Neural cell (in vitro differentiated cells): ENCODE data around the gene C1orf21.

Experiments used
- EP300 ChIP-seq: fragments of 450-650 bp; conservative IDR thresholded peaks from 2 replicates; pipeline ENCODE4 v1.6.1; 2014; ENCODE audit warnings: antibody characterized with exemption, mild to moderate bottlenecking, moderate library complexity; ENCODE audit not compliant: poor library complexity, severe bottlenecking
- EZH2 ChIP-seq: fragments of 200-600, 300-800 bp; shearing (Covaris generic), sonication (generic); IDR thresholded peaks from 2 replicates; pipeline ENCODE4 v1.6.1; 2014; ENCODE audit warnings: antibody characterized with exemption, low read length, borderline replicate concordance, mild to moderate bottlenecking; ENCODE audit not compliant: insufficient read depth, poor library complexity, severe bottlenecking
- POLR2AphosphoS5 ChIP-seq: IDR thresholded peaks from 2 replicates; pipeline ENCODE4 v1.6.1; 2012
- TF ChIP-seq, protein P1 (sequence below): fragments of 450-650 bp; IDR thresholded peaks from 2 replicates; pipeline ENCODE4 v1.5.1; 2014; ENCODE audit warnings: antibody characterized with exemption, mild to moderate bottlenecking, moderate library complexity; ENCODE audit not compliant: poor library complexity, severe bottlenecking
- TF ChIP-seq, protein P2 (sequence below): IDR thresholded peaks from 2 replicates; pipeline ENCODE4 v1.6.1; 2012; ENCODE audit warnings: borderline replicate concordance

DNA sequence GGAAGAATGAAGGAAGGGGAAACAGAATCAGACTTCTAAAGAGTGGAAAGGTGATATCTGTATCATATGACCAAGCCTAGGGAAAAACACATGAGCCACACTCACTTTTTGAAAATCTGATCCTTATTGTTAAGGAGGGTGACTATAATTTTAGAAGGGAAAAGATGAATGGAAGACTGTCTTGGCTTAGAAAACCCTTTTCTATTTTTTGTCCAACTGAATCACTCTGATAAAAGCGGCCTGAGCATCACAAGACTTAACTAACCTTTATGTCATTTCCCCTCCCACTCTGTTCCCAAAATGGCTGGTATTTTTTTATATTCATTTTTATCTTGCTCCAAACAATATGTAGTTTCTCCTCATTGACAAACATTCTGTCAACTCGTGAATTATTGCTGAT is 169.8 kb downstream of the C1orf21 start:
- TF ChIP-seq, protein P1, sequence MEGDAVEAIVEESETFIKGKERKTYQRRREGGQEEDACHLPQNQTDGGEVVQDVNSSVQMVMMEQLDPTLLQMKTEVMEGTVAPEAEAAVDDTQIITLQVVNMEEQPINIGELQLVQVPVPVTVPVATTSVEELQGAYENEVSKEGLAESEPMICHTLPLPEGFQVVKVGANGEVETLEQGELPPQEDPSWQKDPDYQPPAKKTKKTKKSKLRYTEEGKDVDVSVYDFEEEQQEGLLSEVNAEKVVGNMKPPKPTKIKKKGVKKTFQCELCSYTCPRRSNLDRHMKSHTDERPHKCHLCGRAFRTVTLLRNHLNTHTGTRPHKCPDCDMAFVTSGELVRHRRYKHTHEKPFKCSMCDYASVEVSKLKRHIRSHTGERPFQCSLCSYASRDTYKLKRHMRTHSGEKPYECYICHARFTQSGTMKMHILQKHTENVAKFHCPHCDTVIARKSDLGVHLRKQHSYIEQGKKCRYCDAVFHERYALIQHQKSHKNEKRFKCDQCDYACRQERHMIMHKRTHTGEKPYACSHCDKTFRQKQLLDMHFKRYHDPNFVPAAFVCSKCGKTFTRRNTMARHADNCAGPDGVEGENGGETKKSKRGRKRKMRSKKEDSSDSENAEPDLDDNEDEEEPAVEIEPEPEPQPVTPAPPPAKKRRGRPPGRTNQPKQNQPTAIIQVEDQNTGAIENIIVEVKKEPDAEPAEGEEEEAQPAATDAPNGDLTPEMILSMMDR, result no peak
- TF ChIP-seq EZH2 (no peak), POLR2AphosphoS5 (no peak), EP300 (no peak)
- TF ChIP-seq, protein P2, sequence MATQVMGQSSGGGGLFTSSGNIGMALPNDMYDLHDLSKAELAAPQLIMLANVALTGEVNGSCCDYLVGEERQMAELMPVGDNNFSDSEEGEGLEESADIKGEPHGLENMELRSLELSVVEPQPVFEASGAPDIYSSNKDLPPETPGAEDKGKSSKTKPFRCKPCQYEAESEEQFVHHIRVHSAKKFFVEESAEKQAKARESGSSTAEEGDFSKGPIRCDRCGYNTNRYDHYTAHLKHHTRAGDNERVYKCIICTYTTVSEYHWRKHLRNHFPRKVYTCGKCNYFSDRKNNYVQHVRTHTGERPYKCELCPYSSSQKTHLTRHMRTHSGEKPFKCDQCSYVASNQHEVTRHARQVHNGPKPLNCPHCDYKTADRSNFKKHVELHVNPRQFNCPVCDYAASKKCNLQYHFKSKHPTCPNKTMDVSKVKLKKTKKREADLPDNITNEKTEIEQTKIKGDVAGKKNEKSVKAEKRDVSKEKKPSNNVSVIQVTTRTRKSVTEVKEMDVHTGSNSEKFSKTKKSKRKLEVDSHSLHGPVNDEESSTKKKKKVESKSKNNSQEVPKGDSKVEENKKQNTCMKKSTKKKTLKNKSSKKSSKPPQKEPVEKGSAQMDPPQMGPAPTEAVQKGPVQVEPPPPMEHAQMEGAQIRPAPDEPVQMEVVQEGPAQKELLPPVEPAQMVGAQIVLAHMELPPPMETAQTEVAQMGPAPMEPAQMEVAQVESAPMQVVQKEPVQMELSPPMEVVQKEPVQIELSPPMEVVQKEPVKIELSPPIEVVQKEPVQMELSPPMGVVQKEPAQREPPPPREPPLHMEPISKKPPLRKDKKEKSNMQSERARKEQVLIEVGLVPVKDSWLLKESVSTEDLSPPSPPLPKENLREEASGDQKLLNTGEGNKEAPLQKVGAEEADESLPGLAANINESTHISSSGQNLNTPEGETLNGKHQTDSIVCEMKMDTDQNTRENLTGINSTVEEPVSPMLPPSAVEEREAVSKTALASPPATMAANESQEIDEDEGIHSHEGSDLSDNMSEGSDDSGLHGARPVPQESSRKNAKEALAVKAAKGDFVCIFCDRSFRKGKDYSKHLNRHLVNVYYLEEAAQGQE, result no peak
